Epithelial cell of proximal tubule (primary cell): ENCODE results near the gene HTR1E. TPM values are rescaled to one million over a fixed set of nuclear protein-coding genes. Genes with fewer than 3 reads are reported as not detected.

ENCODE experiments used
- DNase-seq: peaks from one replicate; pipeline ENCODE4 v3.0.0-alpha.2; 2011; ENCODE audit warnings: low read depth
- H3K4me3 ChIP-seq: 2 replicates; pipeline ENCODE4 v1.5.1; 2011; ENCODE audit warnings: low read depth, mild to moderate bottlenecking, low read length
- total RNA-seq: library from RNA; depleted of rRNA; stranded (reverse); fragments of >200 nt; gene quantifications from 2 replicates; pipeline ENCODE4 v1.2.3, GENCODE V29; 2015
- TF ChIP-seq, protein P1 (sequence below): conservative IDR thresholded peaks from 2 replicates; pipeline ENCODE4 v1.5.1; 2012; ENCODE audit warnings: low read depth, mild to moderate bottlenecking, low read length

Gene HTR1E
- total RNA-seq, 1 donor from 2014 or later, result not detected

DNA sequence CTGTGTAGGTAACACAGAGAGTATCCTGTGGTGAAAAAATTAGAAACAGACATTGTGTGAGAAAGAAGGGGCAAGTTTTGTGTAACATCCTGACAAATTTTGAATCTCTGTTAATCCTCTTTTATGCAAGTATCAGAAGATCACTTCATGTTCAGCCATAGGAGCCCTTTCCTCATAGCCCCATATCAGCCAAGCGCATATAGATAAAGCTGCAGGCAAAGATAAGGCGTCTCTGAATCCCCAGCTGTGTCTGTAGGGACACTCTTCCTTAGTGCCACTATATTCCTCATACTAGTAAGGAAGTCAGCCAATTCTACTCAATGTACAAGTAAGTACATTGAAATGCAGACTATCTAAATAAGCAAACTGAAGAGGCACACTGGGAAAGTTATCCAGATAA is 22.3 kb downstream of the HTR1E start:
- no peak overlapping the region for H3K4me3 ChIP-seq
- DNase-seq, result no peak
- TF ChIP-seq, protein P1, sequence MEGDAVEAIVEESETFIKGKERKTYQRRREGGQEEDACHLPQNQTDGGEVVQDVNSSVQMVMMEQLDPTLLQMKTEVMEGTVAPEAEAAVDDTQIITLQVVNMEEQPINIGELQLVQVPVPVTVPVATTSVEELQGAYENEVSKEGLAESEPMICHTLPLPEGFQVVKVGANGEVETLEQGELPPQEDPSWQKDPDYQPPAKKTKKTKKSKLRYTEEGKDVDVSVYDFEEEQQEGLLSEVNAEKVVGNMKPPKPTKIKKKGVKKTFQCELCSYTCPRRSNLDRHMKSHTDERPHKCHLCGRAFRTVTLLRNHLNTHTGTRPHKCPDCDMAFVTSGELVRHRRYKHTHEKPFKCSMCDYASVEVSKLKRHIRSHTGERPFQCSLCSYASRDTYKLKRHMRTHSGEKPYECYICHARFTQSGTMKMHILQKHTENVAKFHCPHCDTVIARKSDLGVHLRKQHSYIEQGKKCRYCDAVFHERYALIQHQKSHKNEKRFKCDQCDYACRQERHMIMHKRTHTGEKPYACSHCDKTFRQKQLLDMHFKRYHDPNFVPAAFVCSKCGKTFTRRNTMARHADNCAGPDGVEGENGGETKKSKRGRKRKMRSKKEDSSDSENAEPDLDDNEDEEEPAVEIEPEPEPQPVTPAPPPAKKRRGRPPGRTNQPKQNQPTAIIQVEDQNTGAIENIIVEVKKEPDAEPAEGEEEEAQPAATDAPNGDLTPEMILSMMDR, result no peak

DNA sequence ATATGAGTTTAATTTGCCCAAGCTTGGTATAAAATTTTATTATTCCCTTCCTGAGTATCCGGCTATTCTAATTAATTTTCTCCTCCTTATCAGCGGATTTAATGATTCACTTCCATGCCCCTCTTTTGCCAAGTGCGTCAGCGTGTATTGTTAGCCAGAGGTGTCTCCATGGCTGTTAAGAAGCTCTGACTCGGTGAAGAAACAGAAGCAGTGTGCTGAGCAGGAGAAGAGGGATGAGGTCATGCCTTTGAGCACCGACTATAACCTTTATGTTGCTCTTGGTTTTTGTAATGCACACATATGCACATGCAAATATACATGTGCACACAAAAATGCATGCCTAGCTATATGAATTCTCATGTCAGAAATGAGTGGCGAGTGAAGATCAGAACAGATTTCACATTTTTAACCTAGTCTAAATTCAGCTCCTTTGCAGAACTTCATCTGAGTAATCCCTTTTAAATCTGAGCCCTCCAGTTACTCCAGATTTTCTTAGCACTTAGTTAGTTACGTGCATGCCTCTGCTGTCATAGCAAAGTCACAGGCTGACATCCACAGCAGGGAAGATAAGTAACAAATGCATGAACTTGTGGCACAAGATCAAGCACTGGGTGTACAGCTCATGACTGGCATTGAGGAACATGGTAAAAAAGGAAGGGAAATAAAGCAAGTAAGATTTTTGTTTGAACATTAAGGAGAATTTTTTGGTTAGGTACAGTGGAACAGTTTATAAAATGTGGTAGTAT is 24.3 kb downstream of the HTR1E start:
- TF ChIP-seq, protein P1, result no peak
- no peak for DNase-seq

DNA sequence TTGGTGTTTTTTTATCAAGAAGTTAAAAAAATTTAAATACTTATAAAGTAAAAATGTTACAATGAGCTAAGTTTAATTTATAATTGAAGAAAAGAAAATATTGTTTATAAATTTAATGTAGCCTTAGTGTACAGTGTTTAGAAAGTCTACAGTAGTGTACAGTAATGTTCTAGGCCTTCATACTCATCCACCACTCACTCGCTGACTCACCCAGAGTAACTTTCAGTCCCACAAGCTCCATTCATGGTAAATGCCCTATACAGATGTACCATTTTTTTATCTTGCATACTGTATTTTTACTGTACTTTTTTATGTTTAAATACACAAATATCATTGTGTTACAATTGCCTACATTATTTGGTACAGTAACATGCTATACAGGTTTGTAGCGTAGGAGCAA is 26.0 kb downstream of the HTR1E start:
- DNase-seq, result no peak
- TF ChIP-seq, protein P1, result no peak
- no peak overlapping the region for H3K4me3 ChIP-seq

More for the DNA sequence above, 24.3 kb downstream of the HTR1E start:
- no peak overlapping the region for H3K4me3 ChIP-seq

DNA sequence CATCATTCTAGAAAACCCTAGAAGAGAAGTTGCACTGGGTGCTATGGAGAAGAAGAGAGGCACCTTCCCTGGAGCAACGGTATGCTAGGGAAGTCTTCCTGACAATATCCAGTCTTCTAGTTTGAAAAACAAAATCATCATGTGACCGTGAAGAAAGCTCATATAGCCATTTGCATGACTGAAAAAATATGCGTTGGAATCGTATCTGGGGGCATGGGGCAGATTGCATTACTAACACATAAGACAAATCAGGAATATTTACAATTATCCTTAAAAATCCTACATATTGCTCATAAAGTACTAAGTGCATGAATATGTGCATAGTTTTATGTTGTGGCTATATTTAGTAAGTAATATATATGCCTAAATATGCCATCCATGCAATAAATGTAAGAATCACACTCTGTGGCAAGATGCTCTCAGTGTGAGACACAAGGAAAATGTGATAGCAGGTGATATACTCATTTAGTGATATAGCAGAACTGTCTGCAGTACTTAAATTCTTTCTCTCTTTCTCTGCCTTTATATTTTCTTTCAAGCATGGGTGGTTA is 26.8 kb downstream of the HTR1E start:
- DNase-seq, result no peak
- TF ChIP-seq, protein P1, result no peak
- no peak overlapping the region for H3K4me3 ChIP-seq

DNA sequence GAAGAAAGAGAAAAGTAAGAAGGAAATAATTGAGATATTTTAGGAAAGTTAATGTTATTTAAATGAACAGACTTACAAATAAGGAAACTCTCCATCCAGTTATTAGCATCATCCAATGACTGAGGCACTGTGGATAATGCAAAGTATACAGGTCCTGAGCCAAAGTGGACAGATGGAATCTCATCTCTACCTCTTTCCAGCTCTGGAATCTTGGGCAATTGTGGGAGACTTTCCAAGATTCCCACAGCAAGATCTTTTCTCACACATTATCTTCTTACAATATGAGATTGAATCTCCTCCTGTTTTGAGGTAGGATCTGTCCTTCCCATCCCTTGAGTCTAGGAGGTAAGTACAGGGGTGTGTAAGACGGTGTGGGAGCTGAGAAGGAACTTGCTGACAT is 28.9 kb downstream of the HTR1E start:
- H3K4me3 ChIP-seq, result no peak overlapping the region
- no peak for DNase-seq
- TF ChIP-seq, protein P1, result no peak

DNA sequence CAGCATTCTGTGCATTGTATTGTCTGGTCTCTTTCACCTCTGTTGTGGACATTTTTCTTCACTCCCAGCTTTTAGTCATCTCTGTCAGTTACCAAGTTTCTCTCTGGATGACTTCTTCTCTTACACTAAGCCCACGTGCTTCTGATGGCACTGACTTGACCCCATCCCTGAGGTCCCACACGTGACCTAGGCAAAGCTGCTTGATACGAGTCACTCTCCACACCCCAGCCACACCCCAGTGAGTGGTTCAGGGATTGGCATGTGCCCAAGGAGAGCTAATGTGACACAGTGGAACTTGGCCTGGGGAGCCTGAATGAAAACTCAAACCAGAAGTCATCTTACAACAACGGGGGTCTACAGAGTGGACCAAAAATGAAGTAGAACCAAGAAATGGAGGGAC is 32.2 kb downstream of the HTR1E start:
- no peak overlapping the region for H3K4me3 ChIP-seq
- DNase-seq, result no peak
- TF ChIP-seq, protein P1, result no peak

DNA sequence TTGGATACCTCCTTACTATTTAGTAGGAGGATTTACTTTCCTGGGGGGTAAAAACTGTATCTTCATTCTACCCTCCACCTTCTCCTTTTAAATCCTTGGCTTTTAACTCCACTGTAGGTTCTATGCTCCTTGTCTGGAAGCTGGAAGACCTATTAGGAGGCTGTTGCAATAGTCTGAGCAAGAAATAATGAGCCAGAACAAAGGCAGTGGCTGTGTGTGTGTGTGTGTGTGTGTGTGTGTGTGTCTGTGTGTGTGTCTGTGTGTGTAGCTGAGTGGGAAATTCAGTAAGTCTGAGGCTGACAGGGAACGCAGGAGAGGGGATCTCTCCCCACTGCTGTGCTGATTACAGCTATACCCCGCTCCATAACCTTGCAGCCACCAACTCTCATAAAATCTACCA is 35.8 kb downstream of the HTR1E start:
- DNase-seq, result no peak
- TF ChIP-seq, protein P1, result no peak
- no peak overlapping the region for H3K4me3 ChIP-seq
